SJCRH30 (cell line): ENCODE measurements around the gene AGTRAP. TPM values are rescaled to one million over a fixed set of nuclear protein-coding genes. Genes with fewer than 3 reads are reported as not detected.

Experiments
- DNase-seq, 2 experiments: peaks; one replicate each; pipeline ENCODE4 v3.0.0-alpha.2; 2015 to 2020
- H3K27ac ChIP-seq: fragments of 250-450 bp; sonication (Bioruptor Pico); 2 replicates; pipeline ENCODE4 v1.5.1; 2020; ENCODE audit warnings: mild to moderate bottlenecking, moderate library complexity
- H3K27me3 ChIP-seq: fragments of 250-450 bp; sonication (Bioruptor Pico); 2 replicates; pipeline ENCODE4 v1.5.1; 2020; ENCODE audit warnings: mild to moderate bottlenecking, moderate library complexity
- H3K36me3 ChIP-seq: fragments of 250-450 bp; sonication (Bioruptor Pico); 2 replicates; pipeline ENCODE4 v1.5.1; 2020; ENCODE audit warnings: mild to moderate bottlenecking, moderate library complexity
- H3K4me1 ChIP-seq: fragments of 250-450 bp; sonication (Bioruptor Pico); 2 replicates; pipeline ENCODE4 v1.5.1; 2020; ENCODE audit warnings: mild to moderate bottlenecking, moderate library complexity
- H3K4me3 ChIP-seq: fragments of 250-450 bp; sonication (Bioruptor Pico); 2 replicates; pipeline ENCODE4 v1.5.1; 2020; ENCODE audit warnings: mild to moderate bottlenecking, moderate library complexity
- H3K9me3 ChIP-seq: fragments of 250-450 bp; sonication (Bioruptor Pico); replicated peaks from 2 replicates; pipeline ENCODE4 v1.5.1; 2020; ENCODE audit warnings: mild to moderate bottlenecking, moderate library complexity
- total RNA-seq: library from RNA; depleted of rRNA; stranded (reverse); fragments of >200 nt; shearing (Covaris generic); gene quantifications from 2 replicates; pipeline ENCODE4 v1.2.3, GENCODE V29; 2014

The AGTRAP gene
- total RNA-seq, 1 experiment from 2014 or later: 13.0 TPM

DNA sequence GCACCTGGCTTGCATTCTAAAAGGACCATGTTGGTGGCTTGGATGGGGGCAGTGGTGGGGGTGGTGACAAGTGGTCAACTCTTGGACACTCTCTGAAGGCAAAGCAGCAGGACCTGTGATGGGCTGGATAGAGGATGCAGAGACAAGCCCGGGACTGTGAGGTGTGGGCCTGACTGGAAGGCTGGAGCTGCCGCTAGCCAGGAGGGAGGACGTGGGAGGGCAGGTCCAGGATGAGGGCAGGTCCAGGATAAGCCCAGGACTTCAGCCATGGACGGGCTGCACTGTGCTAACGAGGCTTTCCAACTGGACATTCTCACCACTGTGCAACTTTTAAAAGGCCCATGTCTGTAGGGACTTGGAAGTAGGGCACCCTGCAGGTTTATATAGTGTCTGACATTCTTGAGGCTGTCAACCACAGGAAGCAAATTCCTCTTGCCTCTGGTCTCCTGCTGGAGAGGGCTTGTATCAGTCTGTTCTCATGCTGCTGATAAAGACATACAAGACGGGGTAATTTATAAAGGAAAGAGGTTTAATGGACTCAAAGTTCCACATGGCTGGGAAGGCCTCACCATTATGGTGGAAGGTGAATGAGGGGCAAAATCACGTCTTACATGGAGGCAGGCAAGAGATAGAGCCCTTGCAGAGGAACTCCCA lies 17.7 kb downstream of the AGTRAP start:
- Histone ChIP-seq H3K36me3 (no peaks in the 10 kb centered on the region), H3K27me3 (0 out of 2 replicates have a peak, but pooled peaks cover 2% of the 10 kb centered on the region), H3K4me3 (no peak overlapping the region), H3K27ac (no peak overlapping the region), H3K9me3 (no peaks in the 10 kb centered on the region), H3K4me1 (no peaks in the 10 kb centered on the region)
- no peak for DNase-seq

DNA sequence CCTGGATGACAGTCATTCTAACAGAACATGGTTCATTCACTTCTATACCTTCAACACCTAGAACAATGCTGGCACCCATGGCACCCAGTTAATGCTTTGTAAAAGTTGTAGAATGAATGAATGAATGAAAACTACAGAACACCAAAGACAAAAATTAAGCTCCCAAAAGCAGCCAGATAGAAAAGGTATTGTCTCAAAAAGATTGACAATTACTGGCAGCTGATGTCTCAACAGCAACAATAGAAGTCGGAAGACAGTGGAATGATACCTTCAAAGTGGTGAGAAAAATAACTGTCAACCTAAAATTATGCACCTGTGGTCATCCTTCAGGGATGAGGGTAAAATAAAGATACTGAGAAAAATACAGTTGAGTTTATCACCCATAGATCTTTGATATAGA lies 21.1 kb downstream of the AGTRAP start:
- 0 out of 2 replicates have a peak, but pooled peaks cover 5% of the 10 kb centered on the region for H3K27me3 ChIP-seq
- H3K9me3 ChIP-seq: no peaks in the 10 kb centered on the region
- H3K36me3 ChIP-seq: no peaks in the 10 kb centered on the region
- no peak for DNase-seq
- H3K4me3 ChIP-seq: no peak overlapping the region
- no peak overlapping the region for H3K27ac ChIP-seq
- H3K4me1 ChIP-seq: no peaks in the 10 kb centered on the region

DNA sequence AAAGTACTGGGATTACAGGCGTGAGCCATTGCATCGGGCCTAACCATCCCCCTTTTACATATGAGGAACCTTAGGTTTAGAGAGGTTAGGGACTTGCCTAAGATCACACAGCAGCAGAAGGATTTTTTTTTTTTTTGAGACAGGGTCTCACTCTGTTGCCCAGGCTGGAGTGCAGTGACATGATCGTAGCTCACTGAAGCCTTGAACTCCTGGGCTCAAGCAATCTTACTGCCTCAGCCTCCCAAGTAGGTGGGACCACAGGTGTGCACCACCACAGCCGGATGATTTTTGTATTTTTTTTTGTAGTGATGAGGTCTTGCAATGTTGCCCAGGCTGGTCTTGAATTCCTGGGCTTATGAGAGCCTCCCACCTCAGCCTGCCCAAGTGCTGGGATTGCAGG lies 23.9 kb downstream of the AGTRAP start:
- Histone ChIP-seq H3K36me3 (no peaks in the 10 kb centered on the region), H3K4me3 (no peak overlapping the region), H3K27me3 (peaks cover 4% of the 10 kb centered on the region; the same call in 1 of the 2 replicates), H3K4me1 (no peaks in the 10 kb centered on the region), H3K9me3 (no peaks in the 10 kb centered on the region), H3K27ac (no peak overlapping the region)
- no peak for DNase-seq

DNA sequence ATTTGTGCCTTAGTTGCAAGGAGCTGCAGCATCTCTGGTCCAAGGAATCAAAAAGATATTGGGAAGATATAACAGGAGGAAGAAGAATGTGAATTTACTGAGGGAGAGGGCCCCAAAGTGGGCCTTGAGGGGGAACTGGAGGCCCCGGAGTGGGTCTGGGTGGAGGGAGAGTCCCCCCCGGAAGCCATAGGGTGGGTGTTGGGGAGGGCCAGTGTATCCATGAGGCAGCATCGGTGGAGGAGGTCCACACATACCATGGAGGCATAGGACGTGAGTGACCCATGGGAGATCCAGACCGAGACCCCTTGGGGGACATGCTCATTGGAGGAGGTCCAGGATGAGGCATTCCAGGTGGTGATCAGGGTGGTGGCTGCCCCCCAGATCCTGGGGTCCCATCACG lies 25.3 kb downstream of the AGTRAP start:
- no peaks in the 10 kb centered on the region for H3K36me3 ChIP-seq
- H3K9me3 ChIP-seq: no peaks in the 10 kb centered on the region
- peaks cover 5% of the 10 kb centered on the region; the same call in 1 of the 2 replicates for H3K27me3 ChIP-seq
- H3K27ac ChIP-seq: no peak overlapping the region
- DNase-seq: no peak
- no peak overlapping the region for H3K4me3 ChIP-seq
- H3K4me1 ChIP-seq: no peaks in the 10 kb centered on the region

DNA sequence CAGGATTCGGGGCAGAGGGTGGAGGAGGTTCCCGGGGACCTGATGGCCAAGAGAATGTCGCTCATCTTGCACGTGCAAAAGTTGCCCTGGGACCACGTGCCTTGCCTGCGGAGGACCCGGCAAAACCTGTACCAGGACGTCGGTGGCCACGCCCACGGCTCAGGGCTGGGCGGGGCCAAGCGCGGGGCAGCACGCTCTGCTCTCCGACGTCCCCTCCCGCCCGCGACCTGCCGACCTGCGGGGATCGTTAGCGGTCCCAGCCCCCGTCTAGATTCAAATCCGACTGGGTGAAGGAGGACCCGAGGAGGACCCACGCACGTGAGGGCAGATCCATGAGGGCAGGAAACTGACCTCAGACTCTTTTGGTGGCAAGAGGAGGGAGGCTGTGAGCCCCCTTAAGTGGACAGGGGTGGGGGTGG lies 26.1 kb downstream of the AGTRAP start, which contains the start of gene C1orf167:
C1orf167 (plus strand) TSS at position 206 of the 419 bp plus-strand sequence. CDS start 2,208 bp downstream, outside the sequence.
- no peak within 1 kb of the TSS for H3K27ac ChIP-seq
- H3K9me3 ChIP-seq: no peaks in the 10 kb centered on the region

DNA sequence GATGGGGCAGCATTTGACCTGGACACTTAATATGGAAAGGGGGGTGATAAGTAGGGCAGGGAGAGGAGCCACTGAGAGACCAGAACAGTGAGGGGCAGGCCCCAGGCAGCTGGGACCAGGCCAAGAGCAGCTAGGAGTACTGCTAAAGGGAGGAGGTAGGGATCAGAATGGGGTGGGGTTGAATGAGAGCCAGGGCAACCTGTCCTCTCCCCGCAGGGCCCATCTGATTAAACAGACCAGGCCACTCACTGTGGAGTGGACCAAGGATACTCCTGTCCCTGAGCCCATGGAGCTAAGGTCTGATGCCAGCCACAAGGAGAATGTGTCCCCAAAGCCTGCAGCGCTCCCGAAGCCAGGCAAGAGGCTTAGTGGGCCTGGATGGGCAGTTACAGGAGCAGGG lies 28.2 kb downstream of the AGTRAP start:
- Histone ChIP-seq H3K36me3 (no peaks in the 10 kb centered on the region), H3K4me1 (no peaks in the 10 kb centered on the region), H3K27me3 (peaks cover 17% of the 10 kb centered on the region; the same call in 1 of the 2 replicates), H3K27ac (no peak overlapping the region), H3K4me3 (no peak overlapping the region), H3K9me3 (no peaks in the 10 kb centered on the region)
- no peak for DNase-seq

More for the DNA sequence above, 26.1 kb downstream of the AGTRAP start, which contains the start of gene C1orf167:
- Histone ChIP-seq H3K27me3 (peaks cover 11% of the 10 kb centered on the region; the same call in 1 of the 2 replicates), H3K4me1 (no peaks in the 10 kb centered on the region), H3K4me3 (no peak within 1 kb of the TSS), H3K36me3 (no peaks in the 10 kb centered on the region)
- DNase-seq: no peak

DNA sequence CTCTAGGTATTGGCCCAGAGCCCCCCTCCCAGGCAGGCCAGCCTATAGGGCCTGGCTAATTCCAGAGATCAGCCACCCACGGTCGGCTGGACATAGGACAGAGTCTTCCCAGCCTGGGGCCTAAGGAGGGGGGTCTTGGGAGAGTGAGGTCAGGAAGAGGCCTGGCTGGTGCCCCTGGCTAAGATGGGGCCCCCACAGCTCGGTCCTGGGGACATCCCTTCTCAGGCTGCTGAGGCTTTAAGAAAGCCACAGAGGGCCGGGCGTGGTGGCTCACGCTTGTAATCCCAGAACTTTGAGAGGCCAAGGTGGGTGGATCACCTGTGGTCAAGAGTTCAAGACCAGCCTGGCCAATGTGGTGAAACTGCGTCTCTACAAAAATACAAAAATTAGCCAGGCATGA lies 28.6 kb downstream of the AGTRAP start:
- no peaks in the 10 kb centered on the region for H3K9me3 ChIP-seq
- no peak overlapping the region for H3K27ac ChIP-seq
- H3K27me3 ChIP-seq: peaks cover 17% of the 10 kb centered on the region; the same call in 1 of the 2 replicates
- DNase-seq: no peak
- no peaks in the 10 kb centered on the region for H3K4me1 ChIP-seq
- H3K4me3 ChIP-seq: no peak overlapping the region
- no peaks in the 10 kb centered on the region for H3K36me3 ChIP-seq

DNA sequence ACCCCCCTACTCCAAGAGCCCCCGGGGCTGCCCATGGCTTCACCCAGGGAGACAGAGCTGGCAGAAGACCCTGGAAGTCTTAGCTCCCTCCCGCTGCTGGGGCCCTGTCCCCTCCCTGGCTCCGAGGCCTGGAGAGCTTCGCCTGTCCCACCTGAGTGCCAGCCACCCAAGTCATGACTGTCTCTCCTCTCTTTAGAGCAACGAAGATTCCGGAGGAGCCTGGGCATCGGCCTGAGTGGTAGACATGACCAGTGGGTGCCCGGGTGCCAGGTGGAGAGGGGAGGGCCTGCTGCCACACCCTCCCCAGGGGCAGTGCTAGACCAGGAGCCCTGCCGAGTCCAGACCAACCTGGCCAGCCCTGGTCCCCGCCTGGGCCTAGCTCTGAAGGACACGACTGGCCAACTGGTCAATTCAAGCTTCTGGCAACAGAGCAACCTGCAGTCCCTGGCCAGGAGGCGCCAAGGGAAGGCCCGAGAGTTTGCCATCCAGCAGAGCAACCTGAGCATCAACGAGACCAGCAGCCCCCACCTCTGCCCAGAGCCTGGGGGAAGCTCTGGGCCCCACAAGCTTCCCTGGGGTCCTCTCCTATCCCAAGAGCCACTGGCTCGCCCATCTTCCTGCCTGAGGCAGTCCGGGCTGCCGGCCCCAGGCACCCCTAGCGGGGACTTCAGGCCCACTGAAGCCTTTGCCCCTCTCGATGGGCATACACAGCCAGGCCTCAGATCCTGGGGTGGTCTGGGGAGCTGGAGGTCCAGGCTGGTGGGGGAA lies 29.9 kb downstream of the AGTRAP start:
- Histone ChIP-seq H3K4me3 (no peak overlapping the region), H3K9me3 (no peaks in the 10 kb centered on the region), H3K27ac (no peak overlapping the region), H3K27me3 (peaks cover 17% of the 10 kb centered on the region; the same call in 1 of the 2 replicates), H3K36me3 (no peaks in the 10 kb centered on the region), H3K4me1 (no peaks in the 10 kb centered on the region)
- DNase-seq: no peak

DNA sequence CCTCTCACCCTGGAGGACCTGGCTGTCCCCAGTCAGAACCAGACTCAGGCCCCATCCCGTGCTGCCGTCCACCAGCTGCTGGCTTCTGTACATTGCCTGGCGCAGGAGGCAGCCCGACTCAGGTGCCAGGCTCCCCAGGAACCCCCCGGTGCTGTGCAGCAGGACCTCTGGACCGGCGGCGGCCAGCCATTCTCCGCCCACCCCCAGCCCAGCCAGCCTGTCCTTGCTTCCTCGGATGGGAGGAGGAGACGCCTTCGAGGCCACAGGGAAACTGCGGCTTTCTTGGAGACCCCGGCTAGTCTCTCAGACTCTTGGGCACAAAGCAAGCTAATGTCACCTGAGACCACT lies 30.5 kb downstream of the AGTRAP start:
- H3K27ac ChIP-seq: no peak overlapping the region
- no peaks in the 10 kb centered on the region for H3K36me3 ChIP-seq
- no peak overlapping the region for H3K4me3 ChIP-seq
- no peak for DNase-seq
- no peaks in the 10 kb centered on the region for H3K4me1 ChIP-seq
- H3K9me3 ChIP-seq: no peaks in the 10 kb centered on the region
- H3K27me3 ChIP-seq: peaks cover 14% of the 10 kb centered on the region; the same call in 1 of the 2 replicates

DNA sequence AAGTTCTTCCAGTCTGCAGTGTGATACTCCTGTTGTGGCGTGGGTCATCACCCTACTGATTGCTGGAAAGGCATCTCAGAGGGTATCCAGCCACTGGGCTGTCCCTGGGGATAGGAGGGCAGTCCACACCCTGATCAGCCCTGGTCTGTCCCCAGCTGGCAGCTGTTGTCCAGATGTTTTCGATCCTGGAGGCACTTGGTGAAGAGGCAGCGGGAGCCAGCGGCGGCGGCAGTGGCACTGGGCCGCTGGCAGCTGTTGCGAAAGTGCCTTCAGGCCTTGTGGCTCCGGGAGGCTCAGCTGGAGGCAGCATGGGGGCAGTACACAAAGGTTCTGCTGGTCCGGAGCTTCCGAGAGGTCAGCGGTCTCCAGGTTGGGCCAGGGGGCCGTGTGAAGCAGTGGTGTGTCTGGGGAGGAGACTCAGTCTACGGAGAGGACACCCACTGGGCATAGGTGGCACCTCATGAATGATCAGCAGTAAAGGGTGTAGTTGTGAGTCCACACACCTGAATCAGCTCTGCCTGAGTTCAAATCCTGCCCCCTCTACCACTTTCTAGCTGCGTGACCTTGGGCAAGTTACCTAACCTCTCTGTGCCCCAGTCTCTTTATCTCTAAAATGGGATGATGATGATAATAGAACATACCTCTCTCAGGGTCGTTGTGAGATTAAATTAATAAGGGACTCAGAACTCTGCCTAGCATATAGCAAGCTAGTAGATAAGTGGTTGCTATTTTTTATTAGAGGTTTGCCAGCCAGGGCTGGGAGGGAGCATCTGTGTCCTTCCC lies 32.2 kb downstream of the AGTRAP start:
- H3K36me3 ChIP-seq: no peaks in the 10 kb centered on the region
- H3K27ac ChIP-seq: no peak overlapping the region
- peaks cover 14% of the 10 kb centered on the region; the same call in 1 of the 2 replicates for H3K27me3 ChIP-seq
- no peaks in the 10 kb centered on the region for H3K9me3 ChIP-seq
- DNase-seq: peak in 1 of 2 experiments; percentile 38
- no peaks in the 10 kb centered on the region for H3K4me1 ChIP-seq
- no peak overlapping the region for H3K4me3 ChIP-seq

DNA sequence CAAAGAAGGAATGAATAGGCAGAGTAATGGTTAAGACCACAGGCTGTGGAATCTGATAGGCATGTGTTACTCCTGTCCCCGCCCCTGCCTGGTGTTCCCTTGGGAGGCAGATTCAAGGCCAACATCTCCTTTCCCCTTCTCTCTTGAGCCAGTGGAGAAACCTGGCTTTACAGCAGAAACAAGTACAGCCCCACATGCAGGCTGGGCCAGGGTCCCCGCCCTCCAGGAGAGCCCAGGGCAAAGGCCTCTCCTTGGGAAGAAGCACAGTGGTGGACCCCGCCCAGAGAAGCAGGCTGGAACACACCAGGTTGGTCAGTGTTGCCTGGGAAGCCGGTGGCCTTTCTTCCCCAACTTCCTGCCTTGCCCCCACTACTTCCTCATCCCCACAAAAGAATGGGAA lies 32.9 kb downstream of the AGTRAP start:
- Histone ChIP-seq H3K4me1 (no peaks in the 10 kb centered on the region), H3K27ac (no peak overlapping the region), H3K4me3 (no peak overlapping the region), H3K27me3 (peaks cover 14% of the 10 kb centered on the region; the same call in 1 of the 2 replicates), H3K9me3 (no peaks in the 10 kb centered on the region), H3K36me3 (no peaks in the 10 kb centered on the region)
- no peak for DNase-seq

DNA sequence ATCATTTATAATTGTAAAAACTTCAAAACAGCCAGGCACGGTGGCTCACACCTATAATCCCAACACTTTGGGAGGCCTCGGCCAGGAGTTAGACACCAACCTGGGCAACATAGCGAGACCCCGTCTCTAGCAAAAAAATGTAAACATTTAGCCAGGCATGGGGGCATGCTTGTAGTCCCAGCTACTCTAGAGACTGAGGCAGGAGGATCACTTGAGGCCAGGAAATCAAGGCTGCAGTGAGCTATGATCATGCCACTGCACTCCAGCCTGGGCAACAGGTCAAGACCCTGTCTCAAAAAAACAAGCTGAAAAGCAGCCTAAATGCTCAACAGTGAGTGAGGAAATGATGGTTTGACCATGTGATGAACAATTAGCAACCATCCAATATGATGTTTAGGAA lies 33.3 kb downstream of the AGTRAP start:
- Histone ChIP-seq H3K4me1 (no peaks in the 10 kb centered on the region), H3K36me3 (no peaks in the 10 kb centered on the region), H3K27ac (no peak overlapping the region), H3K4me3 (no peak overlapping the region), H3K9me3 (no peaks in the 10 kb centered on the region), H3K27me3 (peaks cover 15% of the 10 kb centered on the region; the same call in 1 of the 2 replicates)
- no peak for DNase-seq

DNA sequence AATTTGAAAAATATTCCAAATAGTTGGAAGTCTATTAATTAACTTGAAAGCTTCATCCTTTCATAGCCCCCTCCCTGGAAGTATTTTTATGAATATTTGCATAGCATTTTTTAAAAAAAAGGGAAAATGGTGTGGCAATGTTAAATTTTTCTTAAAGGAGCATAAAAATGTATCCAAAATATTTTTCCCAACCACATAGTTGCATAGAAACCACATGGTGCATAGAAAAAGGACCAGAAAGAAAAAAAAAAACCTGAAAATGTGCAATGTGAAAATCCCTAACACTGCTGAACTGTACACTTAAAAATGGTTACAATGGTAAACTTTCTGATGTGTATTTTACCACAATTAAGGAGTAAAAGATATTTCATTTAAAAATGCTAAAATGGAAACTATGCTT lies 34.1 kb downstream of the AGTRAP start:
- no peaks in the 10 kb centered on the region for H3K4me1 ChIP-seq
- DNase-seq: no peak
- peaks cover 23% of the 10 kb centered on the region; the same call in 1 of the 2 replicates for H3K27me3 ChIP-seq
- H3K9me3 ChIP-seq: no peaks in the 10 kb centered on the region
- H3K4me3 ChIP-seq: no peak overlapping the region
- H3K36me3 ChIP-seq: no peaks in the 10 kb centered on the region
- H3K27ac ChIP-seq: no peak overlapping the region

DNA sequence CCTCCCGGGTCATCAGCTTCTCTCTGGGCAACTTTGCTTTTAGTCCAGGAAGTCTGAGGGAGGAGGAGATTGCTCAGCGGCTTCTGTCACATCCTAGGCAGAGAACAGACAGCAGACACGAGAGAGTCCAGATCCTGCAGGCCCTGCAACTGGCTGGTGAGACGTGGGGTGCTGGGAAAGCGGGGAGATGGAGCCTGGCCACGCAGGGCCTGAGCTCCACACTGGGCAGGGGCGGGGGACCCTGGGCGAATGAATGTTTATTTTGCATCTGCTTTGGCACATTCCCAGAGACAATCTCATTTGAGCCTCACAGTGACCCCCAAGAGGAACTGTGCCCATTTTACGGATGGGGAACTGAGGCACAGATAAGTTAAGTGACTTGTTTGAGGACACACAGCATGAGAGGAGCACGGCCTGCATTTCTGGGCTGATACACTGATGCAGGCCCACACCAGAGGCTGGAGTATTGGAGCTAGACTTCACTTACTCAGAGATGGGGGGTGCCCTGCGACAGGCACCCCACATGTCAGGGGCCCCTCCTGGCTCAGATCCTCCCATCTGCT lies 35.6 kb downstream of the AGTRAP start:
- Histone ChIP-seq H3K9me3 (no peaks in the 10 kb centered on the region), H3K4me3 (no peak overlapping the region), H3K4me1 (no peaks in the 10 kb centered on the region), H3K27ac (no peak overlapping the region), H3K36me3 (no peaks in the 10 kb centered on the region), H3K27me3 (peaks cover 32% of the 10 kb centered on the region; the same call in 1 of the 2 replicates)
- no peak for DNase-seq
